IPS DF 4.7 (cell line): ENCODE results near the gene UNC79.

ENCODE experiments used
- DNase-seq: peaks from one replicate; pipeline ENCODE4 v3.0.0-alpha.2; 2013; ENCODE audit warnings: low spot score; ENCODE audit errors: extremely low read depth

UNC79 gene

DNA sequence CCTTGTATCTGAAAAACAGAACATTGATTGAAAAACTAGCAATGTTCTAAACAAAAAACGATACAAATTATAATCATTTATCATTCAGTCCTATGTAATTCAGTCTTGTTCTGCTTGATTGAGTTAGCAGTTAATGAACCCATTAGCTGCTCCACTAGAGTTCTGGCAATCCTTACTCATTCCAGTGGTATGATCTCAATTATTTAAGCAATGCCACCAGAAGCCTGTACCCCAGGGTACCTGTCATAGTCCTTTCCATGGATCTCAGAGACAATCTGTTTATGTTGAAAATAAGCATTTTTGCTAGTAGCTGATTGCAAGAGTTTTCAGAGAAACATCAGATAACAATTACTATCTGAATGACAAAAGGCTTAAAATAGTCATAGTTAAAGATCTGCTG lies 115.9 kb downstream of the UNC79 start:
- DNase-seq, result no peak

DNA sequence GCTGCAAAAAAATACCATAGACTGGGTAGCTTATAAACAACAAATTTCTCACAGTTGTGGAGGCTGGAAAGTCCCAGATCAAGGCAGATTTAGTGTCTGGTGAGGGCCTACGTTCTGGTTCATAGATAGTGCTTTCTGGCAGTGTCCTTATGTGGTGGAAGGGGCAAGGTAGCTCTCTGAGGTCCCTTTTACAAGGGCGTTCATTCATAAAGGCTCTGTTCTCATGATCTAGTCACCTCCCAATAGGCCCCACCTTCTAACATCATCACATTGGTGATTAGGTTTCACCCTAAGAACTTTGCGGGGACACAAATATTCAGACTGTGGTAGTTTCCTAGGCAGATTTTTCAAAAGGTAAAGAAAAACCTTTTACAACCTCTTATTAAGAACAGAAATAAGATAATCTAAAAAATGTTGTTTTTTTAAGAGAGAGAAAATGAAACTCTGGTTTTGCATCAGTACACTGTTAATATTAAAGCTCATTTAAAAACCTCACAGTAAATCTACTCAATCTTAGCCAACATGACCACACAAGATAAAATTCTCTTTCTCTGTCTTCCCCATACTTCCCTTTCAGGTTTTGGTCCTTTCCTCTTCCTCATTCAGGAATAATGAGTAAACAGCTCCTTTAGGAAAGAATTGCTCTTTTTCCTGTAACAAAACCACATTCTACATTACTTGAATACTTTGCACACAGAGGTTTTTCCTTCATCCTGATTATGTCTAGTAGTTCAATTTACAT lies 117.5 kb downstream of the UNC79 start:
- DNase-seq, result no peak

DNA sequence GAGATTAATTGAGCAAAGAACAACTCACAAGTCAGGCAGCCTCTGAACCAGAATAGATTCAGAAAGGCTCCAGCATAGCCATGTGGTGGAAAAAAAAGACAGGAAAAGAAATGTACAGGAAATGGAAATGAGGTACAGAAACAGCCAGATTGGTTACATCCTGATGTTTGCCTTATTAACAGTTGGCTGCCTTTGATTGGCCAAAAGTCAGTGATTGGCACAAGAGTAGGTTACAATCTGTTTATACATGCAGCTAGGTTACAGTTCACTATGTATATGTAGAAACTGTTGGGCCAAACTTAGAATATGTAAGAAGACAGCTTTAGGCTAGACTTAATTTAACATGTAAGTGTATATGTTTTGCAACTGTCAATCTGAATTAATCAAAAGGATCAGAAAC lies 118.9 kb downstream of the UNC79 start:
- no peak for DNase-seq

DNA sequence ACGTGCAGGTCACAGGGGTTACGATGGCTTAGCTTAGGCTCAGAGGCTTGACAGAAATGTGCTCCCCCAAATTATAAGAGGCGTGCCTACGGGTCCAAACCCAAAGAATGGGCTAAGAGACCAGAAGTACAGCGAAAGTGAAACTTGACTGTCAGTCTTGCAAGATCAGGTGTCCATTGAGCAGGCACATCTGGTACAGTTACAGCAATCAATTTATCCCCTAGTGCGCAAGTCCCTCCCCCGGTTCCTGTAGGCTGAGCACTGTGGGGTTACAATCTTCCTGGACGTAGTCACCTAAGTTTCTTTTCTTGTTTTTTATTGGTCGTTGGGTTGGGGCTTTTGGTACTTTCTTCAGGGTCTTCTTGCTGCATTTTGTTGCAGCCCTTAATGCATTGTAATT lies 134.2 kb downstream of the UNC79 start:
- no peak for DNase-seq

DNA sequence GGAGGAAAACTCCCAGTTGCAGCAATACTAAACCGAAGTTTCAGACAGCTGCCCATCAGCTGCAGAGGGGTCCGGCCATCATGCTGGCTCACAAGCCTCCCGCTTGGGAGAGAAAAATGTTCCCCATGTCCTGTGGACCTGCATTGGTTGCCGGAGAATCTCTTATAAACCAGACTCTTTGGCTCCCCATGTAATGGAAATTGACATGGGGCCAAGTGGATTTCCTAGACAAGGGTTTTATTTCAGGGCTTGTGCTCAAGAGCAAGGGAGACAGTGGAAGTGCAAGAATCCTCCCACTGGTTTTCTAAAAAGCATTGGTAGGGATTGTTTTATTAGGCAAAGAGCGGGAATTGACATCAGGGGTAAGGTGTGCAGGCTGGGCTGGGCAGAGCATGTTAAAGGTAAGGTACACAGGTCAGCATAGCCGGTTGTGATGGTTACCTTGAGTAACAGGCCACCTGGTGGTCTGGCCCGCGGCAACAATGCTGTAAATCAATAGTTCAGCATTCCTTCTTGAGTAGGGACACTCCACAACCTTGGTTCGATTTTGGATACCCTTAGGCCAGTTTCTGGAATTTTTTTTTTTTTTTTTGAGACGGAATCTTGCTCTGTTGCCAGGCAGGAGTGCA lies 135.4 kb downstream of the UNC79 start:
- DNase-seq, result no peak

DNA sequence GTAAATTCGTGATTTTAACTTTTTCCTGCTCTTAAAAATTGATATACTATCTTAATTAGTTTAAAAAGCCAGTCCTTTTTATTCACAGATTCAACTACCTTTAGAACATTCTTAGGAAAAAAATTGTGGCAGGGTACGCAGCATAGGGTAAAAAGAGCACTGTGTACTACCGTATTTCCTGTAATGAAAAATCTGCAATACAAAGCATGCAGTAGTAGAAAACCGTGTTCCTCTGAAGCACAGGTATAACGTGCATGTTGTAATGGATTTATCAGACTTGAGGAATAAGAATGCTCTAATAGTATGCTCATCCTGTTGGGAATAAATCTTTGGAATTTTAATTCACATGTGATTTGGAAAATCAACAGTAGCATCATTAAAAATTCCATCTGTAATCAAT lies 140.5 kb downstream of the UNC79 start:
- DNase-seq, result no peak

DNA sequence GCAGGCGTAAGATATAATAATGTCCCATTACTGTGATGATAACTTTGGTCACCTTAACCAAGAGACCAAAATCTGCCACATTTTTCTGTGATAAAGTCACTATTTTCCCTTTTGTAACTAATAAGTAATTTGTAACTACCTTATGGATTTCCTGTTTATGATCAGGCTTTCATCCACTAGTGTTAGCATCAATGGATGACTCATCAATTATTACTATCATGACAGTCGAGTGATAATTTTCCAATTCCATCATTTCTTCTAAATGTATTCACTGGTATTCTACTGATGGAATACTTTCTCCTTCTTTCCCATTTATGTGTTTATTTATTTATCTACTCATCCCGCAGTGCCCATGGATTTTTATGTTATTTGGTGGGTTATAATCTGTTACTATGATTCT lies 148.4 kb downstream of the UNC79 start:
- DNase-seq, result no peak

DNA sequence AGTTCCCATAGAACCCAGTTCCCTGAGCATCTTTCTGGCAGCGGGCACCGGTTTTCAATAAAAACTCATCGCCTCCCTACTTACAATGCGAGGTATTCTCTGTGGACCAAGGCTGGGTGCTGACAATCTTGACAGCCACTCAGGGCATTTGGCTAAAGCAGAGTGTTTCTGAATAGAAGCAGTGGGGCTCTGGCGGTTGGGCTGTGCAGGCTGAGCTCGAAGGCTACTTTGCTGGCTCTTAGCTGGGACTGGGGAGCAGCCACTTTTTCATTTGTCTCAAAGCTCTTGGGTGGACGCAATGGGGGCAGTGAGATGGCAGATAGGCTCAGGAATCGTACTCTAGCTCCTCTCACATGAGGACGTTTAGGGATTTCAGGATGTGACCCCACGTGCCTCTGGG lies 151.8 kb downstream of the UNC79 start:
- no peak for DNase-seq

DNA sequence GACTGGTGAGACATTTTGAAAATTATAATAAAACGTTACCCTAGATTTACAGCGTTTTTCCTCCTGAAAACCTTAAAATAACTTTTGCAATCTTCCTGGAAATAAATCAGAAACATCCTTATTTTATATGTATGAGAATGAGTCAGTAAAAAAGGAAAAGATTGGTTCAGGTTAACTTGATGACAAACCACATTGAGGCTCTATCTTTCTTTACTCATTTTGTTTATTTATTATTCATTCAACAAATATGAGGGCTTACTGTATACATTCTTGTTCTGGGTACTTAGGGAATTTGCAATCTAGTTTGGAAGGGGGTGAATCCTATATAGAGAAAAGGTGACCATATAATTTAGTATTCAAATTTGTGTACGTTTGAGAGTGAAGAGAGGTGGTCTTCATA lies 156.6 kb downstream of the UNC79 start:
- DNase-seq, result no peak

DNA sequence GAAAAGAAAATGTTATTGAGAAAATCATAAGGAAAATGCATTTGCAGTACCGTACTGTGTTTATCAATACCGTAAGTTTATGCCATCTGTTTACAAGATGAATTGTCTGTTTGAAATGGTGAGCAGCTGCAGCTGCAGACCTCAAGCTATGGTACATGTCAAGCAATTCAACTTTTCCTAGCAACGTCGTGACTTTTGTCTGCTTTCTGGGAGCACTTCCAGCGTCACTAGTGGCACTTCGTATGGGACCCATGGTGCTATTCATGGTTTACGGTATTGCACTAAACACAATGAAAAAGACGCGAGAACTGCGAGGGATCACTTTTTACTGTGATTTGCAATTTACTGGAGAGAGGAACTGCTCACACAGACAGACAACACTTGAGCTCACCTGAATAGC lies 160.8 kb downstream of the UNC79 start:
- no peak for DNase-seq

DNA sequence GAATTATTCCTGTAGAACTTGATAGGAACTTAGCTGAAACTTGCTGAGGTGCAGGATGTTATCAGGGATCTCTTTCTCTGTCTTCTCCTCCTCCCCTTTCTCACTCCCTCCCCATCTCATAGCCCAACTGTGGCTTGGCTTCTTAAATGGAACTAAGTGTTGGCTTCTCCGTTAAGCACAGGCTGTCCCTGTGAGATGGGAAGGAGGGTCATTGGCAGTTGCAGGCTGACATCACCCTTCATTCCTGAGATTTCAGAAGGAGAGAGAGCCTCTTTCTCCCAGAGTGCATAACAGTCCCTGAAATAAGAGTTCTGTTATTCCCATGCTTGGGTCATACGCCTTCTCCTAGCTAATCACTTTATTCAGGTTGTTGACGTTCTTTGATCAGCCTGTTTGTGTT lies 162.0 kb downstream of the UNC79 start:
- DNase-seq, result no peak

DNA sequence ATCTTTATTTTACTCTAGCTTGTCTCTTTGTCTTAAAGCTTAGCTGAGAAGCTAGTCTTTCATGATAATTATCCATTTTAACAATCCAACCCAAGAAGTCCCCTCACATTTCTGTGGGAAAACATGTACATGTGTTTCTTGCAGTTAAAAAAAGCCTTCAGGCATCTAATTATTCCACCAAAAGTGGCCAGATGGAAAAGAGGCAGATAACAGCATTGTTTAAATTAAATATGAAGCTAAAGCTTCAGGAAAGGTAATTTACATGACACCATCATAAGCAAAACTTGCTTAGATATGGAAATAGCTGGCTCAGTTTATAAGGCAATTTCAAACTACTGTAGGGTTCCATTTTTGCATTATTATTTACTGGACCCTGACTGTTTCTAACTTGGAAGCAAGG lies 175.4 kb downstream of the UNC79 start:
- no peak for DNase-seq

DNA sequence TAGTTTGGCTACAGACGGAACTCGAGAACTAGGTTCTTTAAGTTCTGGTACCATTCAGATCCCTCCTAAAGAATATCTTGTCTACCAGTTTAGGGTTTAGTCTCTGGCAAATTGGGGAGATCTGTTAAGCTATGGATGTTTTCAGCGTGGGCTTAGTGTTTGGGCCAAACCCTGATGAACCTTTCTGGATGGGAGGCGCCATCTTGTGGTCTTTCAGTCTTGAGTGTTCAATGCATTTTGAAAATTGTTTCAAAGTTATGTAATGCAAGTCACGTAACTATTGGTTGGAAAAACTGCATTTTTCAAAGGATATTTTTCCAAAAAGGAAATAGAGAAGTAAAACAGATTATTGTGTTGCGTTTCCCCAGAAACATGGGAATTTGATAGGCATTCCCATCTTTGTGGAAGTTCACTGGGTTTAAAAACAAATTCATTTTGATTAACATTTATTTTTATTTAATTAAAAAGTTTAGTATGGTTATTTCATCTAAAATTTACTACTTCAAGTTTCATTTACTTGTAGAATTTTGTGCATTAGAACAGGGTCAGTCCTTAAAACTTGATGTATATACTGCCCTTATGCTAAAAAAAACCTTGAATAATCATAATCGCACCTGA lies 188.5 kb downstream of the UNC79 start:
- peak; percentile 14 for DNase-seq

DNA sequence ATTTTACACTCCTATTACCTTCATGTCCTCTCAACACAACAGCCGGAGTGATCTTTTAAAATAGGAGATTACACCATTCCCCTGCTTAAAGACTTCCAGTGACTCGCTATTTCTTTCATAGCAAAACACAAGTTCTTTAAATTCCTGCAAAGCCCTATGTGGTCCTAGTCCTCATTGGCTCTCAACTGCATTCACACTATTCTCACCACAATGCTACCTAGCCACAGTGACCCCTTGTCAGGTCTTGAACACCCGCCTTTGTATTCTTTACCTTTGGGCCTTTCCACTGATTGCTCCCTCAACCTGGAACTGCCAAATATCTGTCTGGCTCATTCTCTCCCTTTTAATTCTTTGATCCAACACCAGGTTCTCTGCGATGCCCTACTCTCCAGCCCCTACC lies 197.3 kb downstream of the UNC79 start:
- DNase-seq, result no peak

DNA sequence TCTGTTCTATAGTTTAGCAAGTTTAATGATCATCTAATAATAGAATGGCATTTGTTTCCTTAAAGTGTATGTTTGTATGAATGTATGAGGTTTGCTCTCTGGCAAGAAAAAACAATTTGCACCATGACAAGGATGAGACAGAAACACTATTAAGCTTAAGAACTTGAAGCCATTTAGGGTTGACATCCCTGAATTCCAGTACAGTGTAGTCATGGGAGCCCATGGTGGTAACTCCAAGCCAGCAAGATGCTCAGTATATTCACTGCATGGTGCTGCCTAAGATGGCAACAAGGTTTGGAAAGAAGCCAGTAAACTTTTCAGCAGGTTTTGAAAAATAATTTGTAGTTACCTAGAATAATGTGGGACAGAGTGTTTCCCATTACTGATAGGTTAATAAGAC lies 198.9 kb downstream of the UNC79 start:
- DNase-seq, result no peak

DNA sequence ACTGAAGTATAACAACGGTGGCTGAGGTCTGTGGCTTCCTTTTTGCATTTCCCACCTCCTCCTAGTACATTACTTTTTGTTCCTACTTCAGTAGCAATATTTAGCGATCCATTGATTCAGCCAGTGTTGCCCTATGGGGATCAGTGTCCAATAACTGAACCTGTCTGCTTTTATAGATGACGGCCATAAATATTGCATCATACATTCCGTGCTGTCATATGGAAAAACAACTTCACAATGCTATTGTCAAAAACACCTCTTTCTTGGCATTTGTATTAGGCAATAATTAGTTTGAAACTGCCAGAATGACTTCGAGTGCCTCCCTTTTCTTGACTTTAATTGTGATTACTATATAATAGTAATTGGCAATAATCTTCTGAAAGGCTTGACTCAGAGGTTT lies 208.1 kb downstream of the UNC79 start:
- DNase-seq, result no peak

DNA sequence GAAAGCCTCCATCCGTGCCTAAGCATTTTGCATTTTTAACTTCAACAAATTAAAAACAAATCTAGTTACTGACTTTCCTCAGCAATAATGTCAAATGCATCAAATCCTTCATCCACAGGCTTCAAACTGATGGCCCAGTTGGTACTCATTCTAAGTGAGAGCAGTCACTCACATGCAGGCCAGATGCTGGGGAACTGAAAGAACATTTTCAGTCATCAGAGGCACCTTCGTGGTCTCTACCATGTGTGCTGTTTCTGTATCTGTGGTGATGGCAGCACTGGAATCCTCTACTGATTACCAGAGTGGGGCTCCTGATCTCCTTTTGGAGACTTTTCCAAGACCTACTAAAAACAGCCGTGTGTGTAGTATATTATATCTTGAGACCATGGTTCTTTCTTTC lies 212.4 kb downstream of the UNC79 start:
- no peak for DNase-seq

DNA sequence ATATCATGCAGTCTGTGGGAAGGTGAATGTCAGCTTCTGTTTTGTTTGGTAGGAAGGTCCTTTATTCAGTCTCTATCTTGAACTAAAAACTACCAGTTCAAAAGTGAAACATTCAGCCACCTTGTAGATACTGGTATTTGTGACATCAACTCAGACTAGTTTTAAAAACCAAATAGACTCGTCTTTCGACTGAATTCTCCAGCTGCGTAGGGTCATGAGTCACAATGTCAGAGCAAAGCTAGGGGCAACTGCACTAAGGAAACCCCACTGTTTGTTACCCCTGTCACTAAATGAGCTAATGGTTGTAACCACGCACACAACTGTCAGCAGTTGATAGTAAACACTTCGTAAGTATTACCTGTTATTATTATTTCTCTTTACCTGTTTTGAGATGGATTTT lies 212.9 kb downstream of the UNC79 start:
- no peak for DNase-seq

DNA sequence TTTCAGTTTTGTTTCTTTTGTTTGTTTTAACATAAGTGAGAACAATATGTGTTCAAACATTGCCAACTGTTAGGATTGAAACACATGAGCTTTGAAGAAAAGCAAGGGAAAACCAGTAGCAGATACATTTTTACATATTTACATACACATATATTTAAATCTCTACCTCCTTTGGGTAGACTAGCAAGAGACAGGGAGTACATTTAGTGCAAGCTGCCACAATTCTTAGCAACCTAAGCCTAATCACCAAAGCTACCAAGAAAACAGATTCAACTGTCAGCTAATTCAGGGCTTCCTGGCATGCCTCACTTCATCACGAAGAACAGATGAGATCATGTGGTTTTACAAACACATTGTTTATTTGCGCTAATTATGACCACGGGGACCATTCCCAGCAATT lies 214.5 kb downstream of the UNC79 start:
- DNase-seq, result no peak

DNA sequence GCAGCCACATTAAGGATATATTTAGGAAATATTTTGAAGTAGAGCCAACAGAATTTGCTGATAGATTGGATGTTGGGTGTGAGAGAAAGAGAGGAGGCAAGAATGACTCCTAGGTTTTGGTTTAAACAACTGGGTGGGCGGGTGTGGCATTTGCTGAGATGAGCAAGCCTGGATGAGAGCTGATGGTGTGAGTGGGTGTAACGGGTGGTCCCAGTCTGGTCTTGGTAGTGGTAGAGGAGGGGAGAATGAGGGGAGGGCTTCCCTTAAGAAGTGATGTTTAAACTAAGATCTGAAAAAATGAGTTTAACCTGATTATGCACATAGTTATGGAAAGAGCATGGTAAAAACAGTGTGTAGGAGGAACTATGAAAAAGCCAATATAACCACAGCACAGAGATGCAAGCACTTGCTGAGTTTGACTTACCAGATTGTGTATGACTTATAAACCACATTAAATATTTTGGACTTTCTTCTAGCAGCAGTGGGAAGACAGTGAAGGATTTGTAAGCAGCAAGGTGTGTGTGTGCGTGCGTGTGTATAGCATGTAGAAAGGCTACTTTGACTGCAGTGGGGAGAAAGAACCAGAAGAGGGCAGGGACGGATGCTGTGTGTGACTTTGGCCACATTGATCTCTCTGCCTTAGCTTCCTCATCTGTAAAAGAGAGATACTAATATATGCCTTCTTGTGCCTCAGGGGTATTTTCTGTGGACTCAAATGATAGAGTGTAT lies 217.9 kb downstream of the UNC79 start:
- no peak for DNase-seq

DNA sequence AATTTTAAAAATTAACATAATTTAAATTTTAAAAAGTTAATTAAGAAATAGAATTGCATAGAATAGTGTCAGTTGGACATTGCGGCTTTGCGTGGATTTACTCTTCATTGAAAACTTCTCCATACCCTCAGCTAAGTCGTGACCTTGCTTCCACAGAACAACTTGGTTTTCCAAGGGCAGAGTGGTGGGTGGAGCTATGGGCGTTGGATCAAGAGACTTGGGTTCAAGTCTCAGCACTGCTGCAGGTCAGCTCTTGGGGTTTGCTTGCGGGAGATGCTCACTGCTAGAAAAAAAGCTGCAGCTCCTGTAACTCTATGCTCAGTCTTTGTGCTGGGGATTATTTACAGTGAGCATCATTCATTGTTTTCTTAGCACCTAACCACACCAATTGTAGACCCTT lies 223.9 kb downstream of the UNC79 start:
- no peak for DNase-seq

DNA sequence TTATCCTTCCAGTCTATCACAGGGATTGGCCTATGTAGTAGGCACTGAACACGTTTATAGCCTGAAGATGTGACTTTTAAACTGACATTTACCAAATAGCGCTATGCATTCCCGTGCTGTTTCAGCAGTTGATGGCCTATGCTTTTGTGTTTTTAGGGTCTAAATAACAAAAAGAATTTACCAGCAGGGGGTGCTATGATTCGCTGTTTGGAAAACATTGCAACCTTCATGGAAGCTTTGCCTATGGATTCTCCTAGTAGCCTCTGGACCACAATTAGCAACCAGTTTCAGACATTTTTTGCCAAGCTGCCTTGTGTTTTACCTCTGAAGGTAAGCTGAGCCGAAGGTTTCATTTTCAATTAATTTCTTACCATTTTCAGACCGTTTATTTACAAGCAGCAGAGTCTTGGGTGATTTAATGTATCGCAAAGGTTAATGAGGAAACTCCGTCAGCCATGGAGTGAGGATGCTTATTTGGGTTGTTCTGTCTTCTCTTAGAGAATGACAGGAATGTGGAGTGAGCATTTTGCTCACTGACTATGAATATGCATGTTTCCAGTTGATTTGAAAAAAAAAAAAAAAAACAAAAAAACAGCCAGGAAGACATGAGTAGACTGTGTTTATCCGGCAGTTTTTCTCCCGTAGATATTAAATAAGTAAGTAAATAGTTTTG lies 224.5 kb downstream of the UNC79 start:
- DNase-seq, result peak; percentile 69
